Right renal cortex interstitium (tissue), 3 donors: ENCODE data around the gene MT1A. TPM values are rescaled to one million over a fixed set of nuclear protein-coding genes. Genes with fewer than 3 reads are reported as not detected.

ENCODE experiments used
- DNase-seq, 3 donors: peaks; one replicate each; pipeline ENCODE4 v3.0.0-alpha.2; 2013; ENCODE audit warnings: low read depth in 3 of 3, low spot score in 2 of 3
- polyA plus RNA-seq, 3 donors: library from polyadenylated mRNA; unstranded; fragments of 120-200 nt; gene quantifications; one replicate each; pipeline ENCODE4 v1.2.1, GENCODE V29; 2013; ENCODE audit not compliant: insufficient read length in 3 of 3

Gene MT1A
- polyA plus RNA-seq, 3 donors = not detected

GRCh38 chr16:56675685-56676210 lies 37.3 kb downstream of the MT1A start:
- DNase-seq = no peak

- DNase-seq = no peak
These were observed 39.0 kb downstream of the MT1A start for GRCh38 chr16:56677474-56677873.

GRCh38 chr16:56679078-56679730 lies 40.7 kb downstream of the MT1A start:
- no peak for DNase-seq

GRCh38 chr16:56679818-56680217 lies 41.4 kb downstream of the MT1A start:
- no peak for DNase-seq

GRCh38 chr16:56681939-56682702 lies 43.7 kb downstream of the MT1A start, which contains the start of gene MT1X:
Gene MT1X (plus strand): TSS chr16:56682470. CDS start chr16:56682541, 71 bp downstream.
- peak in 2 of 3 donors; percentile 67 to 75 for DNase-seq

- no peak for DNase-seq
These were observed 44.4 kb downstream of the MT1A start for GRCh38 chr16:56682703-56683397.

GRCh38 chr16:56683424-56684172 lies 45.1 kb downstream of the MT1A start:
- no peak for DNase-seq

- DNase-seq = no peak
These were observed 45.9 kb downstream of the MT1A start for GRCh38 chr16:56684256-56684925.

- DNase-seq = no peak
These were observed 46.6 kb downstream of the MT1A start for GRCh38 chr16:56684926-56685590.

- no peak for DNase-seq
These were observed 48.3 kb downstream of the MT1A start for GRCh38 chr16:56686758-56687157.

- DNase-seq = no peak
These were observed 50.3 kb downstream of the MT1A start for GRCh38 chr16:56688762-56689161.

GRCh38 chr16:56689171-56689570 lies 50.7 kb downstream of the MT1A start:
- DNase-seq = no peak

Other genes with a start within 250 kb of the MT1A start
- 100 to 1,000 TPM; 147 to 150 (median 149) TPM for gene AMFR, start 213.1 kb upstream of the MT1A start, polyA plus RNA-seq
- 100 to 1,000 TPM; 133 to 153 (median 147) TPM for gene NUDT21, start 187.3 kb upstream of the MT1A start, polyA plus RNA-seq
- 10 to 100 TPM; 36.2 to 38.5 (median 36.3) TPM for gene OGFOD1, start 187.1 kb upstream of the MT1A start, polyA plus RNA-seq
- gene BBS2, start 118.6 kb upstream of the MT1A start, polyA plus RNA-seq = 100 to 1,000 TPM; 109 to 120 (median 115) TPM
- gene MT4, start 73.6 kb upstream of the MT1A start, polyA plus RNA-seq = not detected
- gene MT3, start 49.1 kb upstream of the MT1A start, polyA plus RNA-seq = 1 to 10 TPM; 1.1 to 1.6 (median 1.2) TPM
- 10 to 100 TPM; 19.4 to 22.9 (median 20.3) TPM for gene MT2A, start 30.1 kb upstream of the MT1A start, polyA plus RNA-seq
- gene MT1E, start 12.9 kb upstream of the MT1A start, polyA plus RNA-seq = 10 to 100 TPM; 20.7 to 35.2 (median 24.9) TPM
- gene MT1M, start 6.0 kb upstream of the MT1A start, polyA plus RNA-seq = not detected
- gene MT1B, start 13.2 kb downstream of the MT1A start, polyA plus RNA-seq = not detected
- gene MT1F, start 19.3 kb downstream of the MT1A start, polyA plus RNA-seq = 10 to 100 TPM; 49.5 to 56.3 (median 54.3) TPM
- 10 to 100 TPM; 20.7 to 74.0 (median 51.1) TPM for gene MT1G, start 29.4 kb downstream of the MT1A start, polyA plus RNA-seq
- gene MT1H, start 31.1 kb downstream of the MT1A start, polyA plus RNA-seq = 10 to 100 TPM in 2 of 3 donors, 1 to 10 TPM in 1; 3.8 to 23.4 (median 12.6) TPM
- gene MT1X, start 43.8 kb downstream of the MT1A start, polyA plus RNA-seq = 10 to 100 TPM; 24.8 to 34.0 (median 26.2) TPM
- 10 to 100 TPM; 78.0 to 85.4 (median 81.1) TPM for gene NUP93, start 91.5 kb downstream of the MT1A start, polyA plus RNA-seq
- 10 to 100 TPM; 39.3 to 61.0 (median 39.5) TPM for gene SLC12A3, start 226.5 kb downstream of the MT1A start, polyA plus RNA-seq